NCI-H1105 treated with DMSO at 0.1 percent for 48 hours (cell line): ENCODE results near the gene SLF1.

ENCODE experiments used
- DNase-seq: peaks from one replicate; lab custom pipeline; 2025; lab: John Stamatoyannopoulos, UW

The SLF1 gene

GRCh38 chr5:94711785-94712184, 93.3 kb downstream of the SLF1 start:
- no peak for DNase-seq

- no peak for DNase-seq
Observed at GRCh38 chr5:94715768-94716167, 97.3 kb downstream of the SLF1 start.

- no peak for DNase-seq
Observed at GRCh38 chr5:94725142-94725541, 106.7 kb downstream of the SLF1 start.

- no peak for DNase-seq
Observed at GRCh38 chr5:94731471-94731870, 113.0 kb downstream of the SLF1 start.

- DNase-seq, result no peak
Observed at GRCh38 chr5:94736498-94736897, 118.0 kb downstream of the SLF1 start.

GRCh38 chr5:94740286-94740685, 121.8 kb downstream of the SLF1 start:
- DNase-seq, result no peak

GRCh38 chr5:94742852-94743251, 124.4 kb downstream of the SLF1 start:
- no peak for DNase-seq

GRCh38 chr5:94744906-94745305, 126.4 kb downstream of the SLF1 start:
- DNase-seq, result no peak

GRCh38 chr5:94745786-94746730, 127.6 kb downstream of the SLF1 start:
- DNase-seq, result no peak

- no peak for DNase-seq
Observed at GRCh38 chr5:94746731-94747124, 128.3 kb downstream of the SLF1 start.
